K562 (cell line): ENCODE data around the gene MLX. TPM values are rescaled to one million over a fixed set of nuclear protein-coding genes. Genes with fewer than 3 reads are reported as not detected.

Experiments used
- CBX3 ChIP-seq, 2 experiments: IDR thresholded peaks; 1 replicate in 1 of 2; 2 replicates in 1 of 2; pipeline ENCODE4 v1.6.1; 2012; ENCODE audit warnings: inconsistent platforms in 2 of 2, low read length in 2 of 2, borderline replicate concordance in 1 of 2, control low read depth in 1 of 2
- CREB1 ChIP-seq, 2 experiments: sonication (generic) in 1 of 2; formaldehyde crosslinking in 1 of 2; IDR thresholded peaks; 2 replicates each; pipeline versions ENCODE4 v1.6.1 to v1.8.0; 2012 to 2022; ENCODE audit warnings: inconsistent platforms in 1 of 2, mild to moderate bottlenecking in 1 of 2, missing genetic modification reagents in 1 of 2, moderate library complexity in 1 of 2
- E2F8 ChIP-seq: fragments of 450-650 bp; IDR thresholded peaks from 2 replicates; pipeline ENCODE4 v1.7.1; 2018; ENCODE audit warnings: mild to moderate bottlenecking, low read depth; ENCODE audit not compliant: partially characterized antibody
- NCOA2 ChIP-seq, 2 experiments: fragments of 450-650 bp; IDR thresholded peaks; 2 replicates each; pipeline ENCODE4 v1.6.1; 2018; ENCODE audit warnings: mild to moderate bottlenecking in 2 of 2, moderate library complexity in 1 of 2; ENCODE audit not compliant: partially characterized antibody in 2 of 2
- NELFE ChIP-seq: IDR thresholded peaks from 2 replicates; pipeline ENCODE4 v1.6.1; 2011; ENCODE audit warnings: mild to moderate bottlenecking; ENCODE audit not compliant: insufficient read depth, insufficient read length
- PHTF2 ChIP-seq: fragments of 250-450 bp; sonication (Bioruptor Pico); IDR thresholded peaks from 2 replicates; pipeline ENCODE4 v1.5.0; 2021; ENCODE audit warnings: mild to moderate bottlenecking
- RFX5 ChIP-seq: IDR thresholded peaks from 2 replicates; pipeline ENCODE4 v1.6.1; 2011; ENCODE audit warnings: low read depth, mild to moderate bottlenecking, improper control_type of control experiment, low read length
- TGIF2 ChIP-seq: sonication (generic); formaldehyde crosslinking; IDR thresholded peaks from 2 replicates; pipeline ENCODE4 v1.8.1; 2022; ENCODE audit warnings: mild to moderate bottlenecking, missing genetic modification reagents, moderate library complexity
- ZNF23 ChIP-seq: fragments of 250-450 bp; sonication (Bioruptor Pico); IDR thresholded peaks from 2 replicates; pipeline ENCODE4 v1.4.0; 2020; ENCODE audit warnings: mild to moderate bottlenecking
- ZNF232 ChIP-seq: sonication (generic); formaldehyde crosslinking; IDR thresholded peaks from 2 replicates; pipeline ENCODE4 v1.8.0; 2022; ENCODE audit warnings: mild to moderate bottlenecking, missing genetic modification reagents
- ZNF263 ChIP-seq: sonication (generic); formaldehyde crosslinking; IDR thresholded peaks from 2 replicates; pipeline ENCODE4 v1.8.0; 2022; ENCODE audit warnings: mild to moderate bottlenecking, missing genetic modification reagents, borderline replicate concordance
- ZNF354B ChIP-seq: fragments of 250-450 bp; sonication (Bioruptor Pico); IDR thresholded peaks from 2 replicates; pipeline ENCODE4 v1.4.0; 2020
- ZNF586 ChIP-seq: fragments of 450-650 bp; formaldehyde crosslinking; conservative IDR thresholded peaks from 2 replicates; pipeline ENCODE4 v1.4.0; 2020; ENCODE audit warnings: mild to moderate bottlenecking, moderate library complexity
- ZNF79 ChIP-seq: fragments of 250-450 bp; sonication (Bioruptor Pico); IDR thresholded peaks from 2 replicates; pipeline ENCODE4 v1.4.0; 2020; ENCODE audit warnings: low read depth, mild to moderate bottlenecking, moderate library complexity
- polyA plus RNA-seq, 8 experiments: library from polyadenylated mRNA; depleted of rRNA in 4 of 8; stranded (reverse) in 5 of 8; unstranded in 3 of 8; fragments of >200 nt; fragmentation: Nextera tagmentation in 2 of 8; fragmentation: Illumina TruSeq in 1 of 8; extraction: Ambion mirVana in 2 of 8; extraction: Trizol in 1 of 8; gene quantifications; 2 replicates each; pipeline versions ENCODE4 v1.2.1 to v1.2.3, GENCODE V29; 2011 to 2014; ENCODE audit warnings: inconsistent platforms in 1 of 8, missing spikeins in 1 of 8
- total RNA-seq, 7 experiments: library from RNA; depleted of rRNA in 6 of 7; stranded (reverse); fragments of >200 nt in 6 of 7; fragmentation: Illumina TruSeq in 2 of 7; extraction: Trizol in 2 of 7; gene quantifications; 2 replicates each; pipeline versions ENCODE4 v1.2.1 to v1.2.3, GENCODE V29; 2011 to 2021; ENCODE audit warnings: low replicate concordance in 1 of 7
- TF ChIP-seq, protein P1 (sequence below): fragments of 250-450 bp; sonication (Bioruptor Pico); IDR thresholded peaks from 2 replicates; pipeline ENCODE4 v1.4.0; 2020; ENCODE audit warnings: mild to moderate bottlenecking, moderate library complexity
- TF ChIP-seq, protein P2 (sequence below): sonication (generic); formaldehyde crosslinking; IDR thresholded peaks from 2 replicates; pipeline ENCODE4 v1.4.0; 2020; ENCODE audit warnings: mild to moderate bottlenecking, missing genetic modification reagents
- TF ChIP-seq, protein P3 (sequence below): IDR thresholded peaks from 3 replicates; pipeline ENCODE4 v1.6.1; 2011; ENCODE audit warnings: borderline replicate concordance, mild to moderate bottlenecking, moderate library complexity; ENCODE audit not compliant: insufficient read length; ENCODE audit errors: extremely low read depth

MLX gene
- total and polyA plus RNA-seq, 9 of the 15 experiments (the other 6 are each of a cell fraction or from before 2014, with no cell fraction given) = 42.9 to 100 (median 58.9) TPM

- TF ChIP-seq RFX5 = no peak
- TF ChIP-seq ZNF354B (CRISPR knock-in tag) = no peak
- TF ChIP-seq, protein P1, sequence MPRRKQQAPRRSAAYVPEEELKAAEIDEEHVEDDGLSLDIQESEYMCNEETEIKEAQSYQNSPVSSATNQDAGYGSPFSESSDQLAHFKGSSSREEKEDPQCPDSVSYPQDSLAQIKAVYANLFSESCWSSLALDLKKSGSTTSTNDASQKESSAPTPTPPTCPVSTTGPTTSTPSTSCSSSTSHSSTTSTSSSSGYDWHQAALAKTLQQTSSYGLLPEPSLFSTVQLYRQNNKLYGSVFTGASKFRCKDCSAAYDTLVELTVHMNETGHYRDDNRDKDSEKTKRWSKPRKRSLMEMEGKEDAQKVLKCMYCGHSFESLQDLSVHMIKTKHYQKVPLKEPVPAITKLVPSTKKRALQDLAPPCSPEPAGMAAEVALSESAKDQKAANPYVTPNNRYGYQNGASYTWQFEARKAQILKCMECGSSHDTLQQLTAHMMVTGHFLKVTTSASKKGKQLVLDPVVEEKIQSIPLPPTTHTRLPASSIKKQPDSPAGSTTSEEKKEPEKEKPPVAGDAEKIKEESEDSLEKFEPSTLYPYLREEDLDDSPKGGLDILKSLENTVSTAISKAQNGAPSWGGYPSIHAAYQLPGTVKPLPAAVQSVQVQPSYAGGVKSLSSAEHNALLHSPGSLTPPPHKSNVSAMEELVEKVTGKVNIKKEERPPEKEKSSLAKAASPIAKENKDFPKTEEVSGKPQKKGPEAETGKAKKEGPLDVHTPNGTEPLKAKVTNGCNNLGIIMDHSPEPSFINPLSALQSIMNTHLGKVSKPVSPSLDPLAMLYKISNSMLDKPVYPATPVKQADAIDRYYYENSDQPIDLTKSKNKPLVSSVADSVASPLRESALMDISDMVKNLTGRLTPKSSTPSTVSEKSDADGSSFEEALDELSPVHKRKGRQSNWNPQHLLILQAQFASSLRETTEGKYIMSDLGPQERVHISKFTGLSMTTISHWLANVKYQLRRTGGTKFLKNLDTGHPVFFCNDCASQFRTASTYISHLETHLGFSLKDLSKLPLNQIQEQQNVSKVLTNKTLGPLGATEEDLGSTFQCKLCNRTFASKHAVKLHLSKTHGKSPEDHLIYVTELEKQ = no peak
- TF ChIP-seq ZNF586 (CRISPR knock-in tag) = no peak
- TF ChIP-seq E2F8 = peak; percentile 58
- TF ChIP-seq, protein P2, sequence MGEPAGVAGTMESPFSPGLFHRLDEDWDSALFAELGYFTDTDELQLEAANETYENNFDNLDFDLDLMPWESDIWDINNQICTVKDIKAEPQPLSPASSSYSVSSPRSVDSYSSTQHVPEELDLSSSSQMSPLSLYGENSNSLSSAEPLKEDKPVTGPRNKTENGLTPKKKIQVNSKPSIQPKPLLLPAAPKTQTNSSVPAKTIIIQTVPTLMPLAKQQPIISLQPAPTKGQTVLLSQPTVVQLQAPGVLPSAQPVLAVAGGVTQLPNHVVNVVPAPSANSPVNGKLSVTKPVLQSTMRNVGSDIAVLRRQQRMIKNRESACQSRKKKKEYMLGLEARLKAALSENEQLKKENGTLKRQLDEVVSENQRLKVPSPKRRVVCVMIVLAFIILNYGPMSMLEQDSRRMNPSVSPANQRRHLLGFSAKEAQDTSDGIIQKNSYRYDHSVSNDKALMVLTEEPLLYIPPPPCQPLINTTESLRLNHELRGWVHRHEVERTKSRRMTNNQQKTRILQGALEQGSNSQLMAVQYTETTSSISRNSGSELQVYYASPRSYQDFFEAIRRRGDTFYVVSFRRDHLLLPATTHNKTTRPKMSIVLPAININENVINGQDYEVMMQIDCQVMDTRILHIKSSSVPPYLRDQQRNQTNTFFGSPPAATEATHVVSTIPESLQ (CRISPR knock-in tag) = no peak
- no peak; the same call in 1 of the 2 replicates for TF ChIP-seq ZNF263
- TF ChIP-seq NELFE = no peak
- no peak for TF ChIP-seq TGIF2 (CRISPR knock-in tag)
- TF ChIP-seq, protein P3, sequence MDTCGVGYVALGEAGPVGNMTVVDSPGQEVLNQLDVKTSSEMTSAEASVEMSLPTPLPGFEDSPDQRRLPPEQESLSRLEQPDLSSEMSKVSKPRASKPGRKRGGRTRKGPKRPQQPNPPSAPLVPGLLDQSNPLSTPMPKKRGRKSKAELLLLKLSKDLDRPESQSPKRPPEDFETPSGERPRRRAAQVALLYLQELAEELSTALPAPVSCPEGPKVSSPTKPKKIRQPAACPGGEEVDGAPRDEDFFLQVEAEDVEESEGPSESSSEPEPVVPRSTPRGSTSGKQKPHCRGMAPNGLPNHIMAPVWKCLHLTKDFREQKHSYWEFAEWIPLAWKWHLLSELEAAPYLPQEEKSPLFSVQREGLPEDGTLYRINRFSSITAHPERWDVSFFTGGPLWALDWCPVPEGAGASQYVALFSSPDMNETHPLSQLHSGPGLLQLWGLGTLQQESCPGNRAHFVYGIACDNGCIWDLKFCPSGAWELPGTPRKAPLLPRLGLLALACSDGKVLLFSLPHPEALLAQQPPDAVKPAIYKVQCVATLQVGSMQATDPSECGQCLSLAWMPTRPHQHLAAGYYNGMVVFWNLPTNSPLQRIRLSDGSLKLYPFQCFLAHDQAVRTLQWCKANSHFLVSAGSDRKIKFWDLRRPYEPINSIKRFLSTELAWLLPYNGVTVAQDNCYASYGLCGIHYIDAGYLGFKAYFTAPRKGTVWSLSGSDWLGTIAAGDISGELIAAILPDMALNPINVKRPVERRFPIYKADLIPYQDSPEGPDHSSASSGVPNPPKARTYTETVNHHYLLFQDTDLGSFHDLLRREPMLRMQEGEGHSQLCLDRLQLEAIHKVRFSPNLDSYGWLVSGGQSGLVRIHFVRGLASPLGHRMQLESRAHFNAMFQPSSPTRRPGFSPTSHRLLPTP = no peak
- no peak for TF ChIP-seq ZNF232 (CRISPR knock-in tag)
- TF ChIP-seq CREB1 (IDR thresholded peaks at IDR 0.05) = no peak
- TF ChIP-seq CREB1 (CRISPR knock-in tag; IDR thresholded peaks at IDR 0.05) = no peak
- no peak for TF ChIP-seq PHTF2 (CRISPR knock-in tag)
- TF ChIP-seq NCOA2 (IDR thresholded peaks at IDR 0.05; ENCODE audit: partially characterized antibody in 2 of 2) = no peak
- no peak for TF ChIP-seq ZNF23 (CRISPR knock-in tag)
- no peak for TF ChIP-seq CBX3 (IDR thresholded peaks at IDR 0.05; ENCODE audit: borderline replicate concordance in 1 of 2, low read length in 2 of 2)
- TF ChIP-seq ZNF79 (CRISPR knock-in tag) = no peak
These were observed 5.0 kb upstream of the MLX start, which contains the start of gene COASY (continued) for GRCh38 chr17:42561897-42562387.
